ENCODE data around the gene CTXND2. TPM values are rescaled to one million over a fixed set of nuclear protein-coding genes. Genes with fewer than 3 reads are reported as not detected.

The CTXND2 gene
- total RNA-seq, 2 donors from 2014 or later, result not detected

- no peak for TF ChIP-seq POLR2A (IDR thresholded peaks at IDR 0.05)
- TF ChIP-seq, protein P1, sequence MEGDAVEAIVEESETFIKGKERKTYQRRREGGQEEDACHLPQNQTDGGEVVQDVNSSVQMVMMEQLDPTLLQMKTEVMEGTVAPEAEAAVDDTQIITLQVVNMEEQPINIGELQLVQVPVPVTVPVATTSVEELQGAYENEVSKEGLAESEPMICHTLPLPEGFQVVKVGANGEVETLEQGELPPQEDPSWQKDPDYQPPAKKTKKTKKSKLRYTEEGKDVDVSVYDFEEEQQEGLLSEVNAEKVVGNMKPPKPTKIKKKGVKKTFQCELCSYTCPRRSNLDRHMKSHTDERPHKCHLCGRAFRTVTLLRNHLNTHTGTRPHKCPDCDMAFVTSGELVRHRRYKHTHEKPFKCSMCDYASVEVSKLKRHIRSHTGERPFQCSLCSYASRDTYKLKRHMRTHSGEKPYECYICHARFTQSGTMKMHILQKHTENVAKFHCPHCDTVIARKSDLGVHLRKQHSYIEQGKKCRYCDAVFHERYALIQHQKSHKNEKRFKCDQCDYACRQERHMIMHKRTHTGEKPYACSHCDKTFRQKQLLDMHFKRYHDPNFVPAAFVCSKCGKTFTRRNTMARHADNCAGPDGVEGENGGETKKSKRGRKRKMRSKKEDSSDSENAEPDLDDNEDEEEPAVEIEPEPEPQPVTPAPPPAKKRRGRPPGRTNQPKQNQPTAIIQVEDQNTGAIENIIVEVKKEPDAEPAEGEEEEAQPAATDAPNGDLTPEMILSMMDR (IDR thresholded peaks at IDR 0.05), result no peak
- DNase-seq (no peak), ATAC-seq (no peak)
- Histone ChIP-seq H3K36me3 (replicated peaks in 1 of 2; ENCODE audit: insufficient read depth in 1 of 2, low read depth in 2 of 2) (no peaks in the 10 kb centered on the region), H3K4me1 (peaks cover 11% of the 10 kb centered on the region), H3K9me3 (no peaks in the 10 kb centered on the region), H3K27me3 (no peaks in the 10 kb centered on the region), H3K27ac (no peak overlapping the region), H3K4me3 (no peak overlapping the region)
- intact Hi-C loops (cut with DNase I), result no loop called here
Observed at GRCh38 chr1:150869683-150870082, 17.3 kb upstream of the CTXND2 start.

DNA sequence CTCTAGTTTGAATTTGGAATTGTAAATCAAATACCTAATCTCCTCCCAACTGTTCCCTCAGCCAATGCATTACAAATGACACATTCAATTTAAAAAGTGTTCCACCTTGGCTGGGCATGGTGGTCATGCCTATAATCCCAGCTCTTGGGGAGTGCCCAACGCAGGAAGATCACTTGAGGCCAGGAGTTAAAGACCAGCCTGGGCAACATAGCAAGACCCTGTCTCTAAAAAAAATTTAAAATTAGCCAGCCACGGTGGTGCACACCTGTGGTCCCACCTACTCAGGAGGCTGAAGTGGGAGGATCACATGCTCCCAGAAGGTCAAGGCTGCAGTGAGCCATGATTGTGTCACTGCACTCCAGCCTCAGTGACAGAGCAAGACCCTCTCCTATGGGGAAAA is 14.4 kb upstream of the CTXND2 start:
- Histone ChIP-seq H3K9me3 (no peaks in the 10 kb centered on the region), H3K27ac (no peak overlapping the region), H3K4me3 (no peak overlapping the region), H3K36me3 (replicated peaks in 1 of 2; ENCODE audit: insufficient read depth in 1 of 2, low read depth in 2 of 2) (no peaks in the 10 kb centered on the region), H3K27me3 (no peaks in the 10 kb centered on the region), H3K4me1 (peaks cover 17% of the 10 kb centered on the region)
- ATAC-seq (no peak), DNase-seq (no peak)
- intact Hi-C loops (cut with DNase I), result no loop called here
- no peak for TF ChIP-seq POLR2A (IDR thresholded peaks at IDR 0.05)
- TF ChIP-seq, protein P1 (IDR thresholded peaks at IDR 0.05), result no peak
- WGBS, 2 donors, result 83 to 93% methylated on average over 2 of the region's 2 CpGs

DNA sequence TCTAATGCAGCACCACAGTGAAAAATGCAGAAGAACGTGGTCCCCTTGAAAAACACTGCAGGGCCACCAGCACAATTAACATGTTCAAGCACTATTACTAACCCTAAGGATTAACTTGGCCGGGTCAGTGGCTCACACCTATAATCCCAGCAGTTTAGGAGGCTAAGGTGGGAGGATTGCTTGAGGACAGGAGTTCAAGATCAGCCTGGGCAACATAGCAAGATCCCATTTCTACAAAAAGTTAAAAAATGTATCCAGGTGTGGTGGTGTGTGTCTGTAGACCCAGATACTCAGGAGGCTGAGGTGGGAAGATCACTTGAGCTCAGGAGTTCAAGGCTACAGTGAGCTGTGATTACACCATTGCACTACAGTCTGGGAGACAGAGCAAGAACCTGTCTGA is 13.4 kb upstream of the CTXND2 start:
- H3K27me3 ChIP-seq, result no peaks in the 10 kb centered on the region
- DNase-seq, result no peak
- 93 to 96% methylated on average over 2 of the region's 2 CpGs for WGBS, 2 donors
- H3K9me3 ChIP-seq, result no peaks in the 10 kb centered on the region
- TF ChIP-seq, protein P1 (IDR thresholded peaks at IDR 0.05), result no peak
- no peak for TF ChIP-seq POLR2A (IDR thresholded peaks at IDR 0.05)
- no peak for ATAC-seq
- no peak overlapping the region for H3K27ac ChIP-seq
- no peaks in the 10 kb centered on the region for H3K36me3 ChIP-seq (replicated peaks in 1 of 2; ENCODE audit: insufficient read depth in 1 of 2, low read depth in 2 of 2)
- no peak overlapping the region for H3K4me3 ChIP-seq
- peaks cover 17% of the 10 kb centered on the region for H3K4me1 ChIP-seq
- intact Hi-C loops (cut with DNase I), result no loop called here

GRCh38 chr1:150874455-150875196 is 12.3 kb upstream of the CTXND2 start:
- Histone ChIP-seq H3K27ac (peak overlapping the region in 3 of 4 donors; percentile 46 to 95 (median 49)), H3K4me1 (peaks cover 17% of the 10 kb centered on the region), H3K36me3 (replicated peaks in 1 of 2; ENCODE audit: insufficient read depth in 1 of 2, low read depth in 2 of 2) (no peaks in the 10 kb centered on the region), H3K27me3 (no peaks in the 10 kb centered on the region), H3K9me3 (no peaks in the 10 kb centered on the region), H3K4me3 (no peak overlapping the region)
- no peak for DNase-seq
- no peak for ATAC-seq
- TF ChIP-seq POLR2A (IDR thresholded peaks at IDR 0.05), result no peak
- TF ChIP-seq, protein P1 (IDR thresholded peaks at IDR 0.05), result no peak
- intact Hi-C loops (cut with DNase I), result no loop called here
- 9 to 12% methylated on average over 7 of the region's 7 CpGs for WGBS, 2 donors
